Left kidney (tissue), 2 donors: ENCODE data around the gene RNF13. TPM values are rescaled to one million over a fixed set of nuclear protein-coding genes. Genes with fewer than 3 reads are reported as not detected.

Experiments
- DNase-seq: peaks from one replicate; pipeline ENCODE4 v3.0.0-alpha.2; 2013
- polyA plus RNA-seq: library from polyadenylated mRNA; unstranded; fragments of 120-200 nt; gene quantifications from one replicate; pipeline ENCODE4 v1.2.1, GENCODE V29; 2013; ENCODE audit not compliant: insufficient read length

RNF13 gene
- polyA plus RNA-seq, 1 donor: 97.3 TPM

GRCh38 chr3:149990423-149990948 lies 177.5 kb downstream of the RNF13 start:
- no peak for DNase-seq

GRCh38 chr3:149992416-149993058 lies 179.5 kb downstream of the RNF13 start:
- DNase-seq: no peak

- DNase-seq: no peak
Measured at GRCh38 chr3:149998946-149999345, 185.9 kb downstream of the RNF13 start.

- no peak for DNase-seq
Measured at GRCh38 chr3:149999421-149999820, 186.4 kb downstream of the RNF13 start.

- no peak for DNase-seq
Measured at GRCh38 chr3:150000641-150001040, 187.6 kb downstream of the RNF13 start.

GRCh38 chr3:150005243-150006112 lies 192.5 kb downstream of the RNF13 start:
- DNase-seq: no peak

GRCh38 chr3:150006794-150007193 lies 193.8 kb downstream of the RNF13 start:
- DNase-seq: no peak

Other genes with a start within 250 kb of the RNF13 start
- gene WWTR1, start 155.2 kb upstream of the RNF13 start, polyA plus RNA-seq: 102 TPM
- gene COMMD2, start 60.7 kb upstream of the RNF13 start, polyA plus RNA-seq: 65.7 TPM
- 0.52 TPM for gene ANKUB1, start 20.7 kb upstream of the RNF13 start, polyA plus RNA-seq
- gene PFN2, start 157.7 kb downstream of the RNF13 start, polyA plus RNA-seq: 442 TPM